H1 (cell line): ENCODE results near the gene RCE1. TPM values are rescaled to one million over a fixed set of nuclear protein-coding genes. Genes with fewer than 3 reads are reported as not detected.

Experiments used
- CTCF ChIA-PET: fragments of 300-600 bp; sonication (Branson Sonifier 250); formaldehyde crosslinking; loops from one replicate; lab custom pipeline; 2021; ENCODE audit not compliant: partially characterized antibody; lab: Charles Lee
- POLR2A ChIA-PET: fragments of 300-600 bp; sonication (Branson Sonifier 250); formaldehyde crosslinking; loops from one replicate; lab custom pipeline; 2021; ENCODE audit warnings: inconsistent platforms; ENCODE audit not compliant: partially characterized antibody; lab: Charles Lee
- DNase-seq, 2 experiments: peaks; one replicate each; pipeline versions ENCODE4 v3.0.0 to v3.0.0-alpha.2; 2010 to 2022; ENCODE audit warnings: low spot score in 2 of 2, low read depth in 1 of 2, mixed read lengths in 1 of 2
- FAIRE-seq: peaks from 2 replicates; lab custom pipeline; 2011; peaks lifted over from hg19 to GRCh38; lab: Jason Lieb, UNC
- H2AFZ ChIP-seq: 2 replicates; pipeline ENCODE4 v1.8.1; 2012; ENCODE audit warnings: low read length, inconsistent platforms
- H2AK5ac ChIP-seq: 2 replicates; pipeline ENCODE4 v1.6.1; 2013; ENCODE audit warnings: low read depth, low read length
- H2BK120ac ChIP-seq: replicated peaks from 2 replicates; pipeline ENCODE3; 2013; ENCODE audit warnings: low read depth, low read length, inconsistent platforms
- H2BK12ac ChIP-seq: 2 replicates; pipeline ENCODE4 v1.6.1; 2013; ENCODE audit warnings: low read depth, low read length
- H2BK15ac ChIP-seq: 2 replicates; pipeline ENCODE4 v1.6.1; 2013; ENCODE audit warnings: low read length
- H2BK20ac ChIP-seq: 2 replicates; pipeline ENCODE4 v1.6.1; 2013; ENCODE audit warnings: low read length
- H2BK5ac ChIP-seq: 2 replicates; pipeline ENCODE4 v1.6.1; 2013; ENCODE audit warnings: low read depth, low read length
- H3K14ac ChIP-seq: 2 replicates; pipeline ENCODE4 v1.6.1; 2013; ENCODE audit warnings: inconsistent platforms; ENCODE audit not compliant: insufficient read length
- H3K18ac ChIP-seq: 2 replicates; pipeline ENCODE4 v1.6.1; 2013; ENCODE audit warnings: low read length; ENCODE audit errors: extremely low read depth
- H3K23ac ChIP-seq: 2 replicates; pipeline ENCODE4 v1.6.1; 2013; ENCODE audit warnings: inconsistent platforms; ENCODE audit not compliant: insufficient read length
- H3K23me2 ChIP-seq: 2 replicates; pipeline ENCODE4 v1.6.1; 2013; ENCODE audit warnings: low read depth, low read length
- H3K27ac ChIP-seq: 2 replicates; pipeline ENCODE4 v1.6.1; 2011; ENCODE audit warnings: low read depth, low read length, inconsistent platforms
- H3K27me3 ChIP-seq, 4 experiments: replicated peaks in 1 of 4; 1 replicate in 1 of 4; 2 replicates in 3 of 4; pipeline versions ENCODE4 v1.6.1 to v1.8.1; 2011 to 2013; ENCODE audit warnings: low read length in 3 of 4, mild to moderate bottlenecking in 3 of 4, inconsistent platforms in 2 of 4, mixed read lengths in 2 of 4, moderate library complexity in 1 of 4; ENCODE audit not compliant: control insufficient read depth in 3 of 4, insufficient read depth in 3 of 4; ENCODE audit errors: extremely low read depth in 1 of 4
- H3K36me3 ChIP-seq, 4 experiments: 2 replicates each; pipeline versions ENCODE4 v1.6.1 to v1.8.1; 2011 to 2013; ENCODE audit warnings: mild to moderate bottlenecking in 4 of 4, low read length in 3 of 4, moderate library complexity in 2 of 4, control low read depth in 1 of 4, inconsistent platforms in 1 of 4; ENCODE audit not compliant: insufficient read depth in 4 of 4, control insufficient read depth in 2 of 4
- H3K4ac ChIP-seq: replicated peaks from 2 replicates; pipeline ENCODE3; 2013; ENCODE audit warnings: low read length, low read depth, mixed read lengths, inconsistent platforms; ENCODE audit not compliant: insufficient read length
- H3K4me1 ChIP-seq, 4 experiments: replicated peaks in 1 of 4; 1 replicate in 1 of 4; 2 replicates in 3 of 4; pipeline versions ENCODE4 v1.6.1 to v1.8.1; 2011 to 2013; ENCODE audit warnings: low read length in 3 of 4, inconsistent platforms in 2 of 4, mixed read lengths in 1 of 4; ENCODE audit not compliant: insufficient read depth in 4 of 4, control insufficient read depth in 3 of 4
- H3K4me2 ChIP-seq, 2 experiments: 2 replicates each; pipeline versions ENCODE4 v1.6.1 to v1.8.1; 2011 to 2013; ENCODE audit warnings: low read depth in 2 of 2, low read length in 2 of 2, control low read depth in 1 of 2, inconsistent platforms in 1 of 2, mild to moderate bottlenecking in 1 of 2; ENCODE audit not compliant: insufficient read depth in 1 of 2
- H3K4me3 ChIP-seq, 4 experiments: fragments of 200-600, 300-600 bp in 1 of 4; sonication (generic), shearing (Covaris generic), sonication (Bioruptor Twin) in 1 of 4; 2 replicates each; pipeline versions ENCODE4 v1.5.1 to v1.8.1; 2011 to 2016; ENCODE audit warnings: low read length in 4 of 4, low read depth in 3 of 4, control low read depth in 2 of 4, inconsistent platforms in 2 of 4, mild to moderate bottlenecking in 2 of 4, mixed read lengths in 1 of 4, moderate library complexity in 1 of 4; ENCODE audit not compliant: insufficient read depth in 2 of 4; ENCODE audit errors: extremely low read depth in 1 of 4
- H3K56ac ChIP-seq: replicated peaks from 2 replicates; pipeline ENCODE3; 2013; ENCODE audit warnings: low read depth, mild to moderate bottlenecking, mixed read lengths, low read length, inconsistent platforms; ENCODE audit not compliant: insufficient read length
- H3K79me1 ChIP-seq: 2 replicates; pipeline ENCODE4 v1.6.1; 2013; ENCODE audit warnings: low read depth, low read length, control low read depth
- H3K79me2 ChIP-seq, 2 experiments: 2 replicates each; pipeline versions ENCODE4 v1.6.1 to v1.8.1; 2012 to 2013; ENCODE audit warnings: low read length in 2 of 2, mild to moderate bottlenecking in 2 of 2, inconsistent platforms in 1 of 2; ENCODE audit not compliant: insufficient read depth in 2 of 2, control insufficient read depth in 1 of 2
- H3K9ac ChIP-seq, 4 experiments: replicated peaks in 1 of 4; 1 replicate in 1 of 4; 2 replicates in 3 of 4; pipeline versions ENCODE4 v1.6.1 to v1.8.1; 2011 to 2013; ENCODE audit warnings: low read depth in 3 of 4, low read length in 3 of 4, control low read depth in 2 of 4, mild to moderate bottlenecking in 2 of 4, moderate library complexity in 2 of 4, inconsistent platforms in 1 of 4; ENCODE audit errors: extremely low read depth in 1 of 4
- H3K9me3 ChIP-seq, 2 experiments: 2 replicates each; pipeline versions ENCODE4 v1.6.1 to v1.8.1; 2012 to 2013; ENCODE audit warnings: mild to moderate bottlenecking in 2 of 2, moderate library complexity in 2 of 2, control low read depth in 1 of 2, inconsistent platforms in 1 of 2, low read depth in 1 of 2, low read length in 1 of 2, mixed read lengths in 1 of 2; ENCODE audit not compliant: insufficient read depth in 2 of 2
- H4K20me1 ChIP-seq, 2 experiments: replicated peaks in 1 of 2; 2 replicates each; pipeline versions ENCODE3 to v1.8.1; 2011 to 2013; ENCODE audit warnings: inconsistent platforms in 2 of 2, low read length in 2 of 2, mild to moderate bottlenecking in 1 of 2; ENCODE audit not compliant: insufficient read depth in 2 of 2, control insufficient read depth in 1 of 2
- H4K5ac ChIP-seq: 2 replicates; pipeline ENCODE4 v1.6.1; 2013; ENCODE audit warnings: low read length, low read depth, mixed read lengths, inconsistent platforms; ENCODE audit not compliant: insufficient read length
- H4K8ac ChIP-seq: 2 replicates; pipeline ENCODE4 v1.8.0; 2013; ENCODE audit warnings: mild to moderate bottlenecking, moderate library complexity, low read length, inconsistent platforms; ENCODE audit not compliant: insufficient read depth; ENCODE audit errors: extremely low read depth
- H4K91ac ChIP-seq: replicated peaks from 2 replicates; pipeline ENCODE3; 2013; ENCODE audit warnings: low read length, mixed read lengths, inconsistent platforms; ENCODE audit not compliant: insufficient read length
- BCL11A ChIP-seq, 2 experiments: IDR thresholded peaks; one replicate each; pipeline ENCODE4 v1.6.1; 2011; ENCODE audit warnings: low read depth in 2 of 2, low read length in 2 of 2, mild to moderate bottlenecking in 2 of 2
- BRCA1 ChIP-seq: IDR thresholded peaks from 2 replicates; pipeline ENCODE4 v1.6.1; 2012; ENCODE audit warnings: low read depth, low read length, improper control_type of control experiment
- CTBP2 ChIP-seq: IDR thresholded peaks from 2 replicates; pipeline ENCODE4 v1.7.0; 2011; ENCODE audit warnings: borderline replicate concordance, mild to moderate bottlenecking, moderate library complexity, mixed read lengths, low read length; ENCODE audit not compliant: insufficient read depth, insufficient read length
- HDAC6 ChIP-seq: IDR thresholded peaks from one replicate; pipeline ENCODE4 v1.7.1; 2012; ENCODE audit warnings: low read depth, mild to moderate bottlenecking, inconsistent platforms, low read length, moderate library complexity
- JUND ChIP-seq: IDR thresholded peaks from 2 replicates; pipeline ENCODE4 v1.6.1; 2011; ENCODE audit warnings: mild to moderate bottlenecking, improper control_type of control experiment, low read length
- KDM1A ChIP-seq: fragments of 200-600, 300-600 bp; sonication (generic); IDR thresholded peaks from 2 replicates; pipeline ENCODE4 v1.7.1; 2016; ENCODE audit warnings: mild to moderate bottlenecking, low read length, borderline replicate concordance
- MAX ChIP-seq: IDR thresholded peaks from 2 replicates; pipeline ENCODE4 v1.6.1; 2012; ENCODE audit warnings: inconsistent platforms
- NANOG ChIP-seq: IDR thresholded peaks from 2 replicates; pipeline ENCODE4 v1.6.1; 2011; ENCODE audit warnings: low read length, low read depth, mild to moderate bottlenecking, inconsistent platforms; ENCODE audit not compliant: insufficient read depth, poor library complexity, severe bottlenecking
- POLR2AphosphoS5 ChIP-seq: IDR thresholded peaks from 2 replicates; pipeline ENCODE4 v1.6.1; 2011; ENCODE audit warnings: low read depth, low read length
- RBBP5 ChIP-seq: IDR thresholded peaks from 2 replicates; pipeline ENCODE4 v1.7.1; 2012; ENCODE audit warnings: low read depth, mild to moderate bottlenecking, inconsistent platforms, low read length, moderate library complexity, borderline replicate concordance
- RFX5 ChIP-seq: IDR thresholded peaks from 2 replicates; pipeline ENCODE4 v1.6.1; 2011; ENCODE audit warnings: low read depth, low read length, improper control_type of control experiment, borderline replicate concordance
- SIRT6 ChIP-seq: IDR thresholded peaks from one replicate; pipeline ENCODE4 v1.7.1; 2012; ENCODE audit warnings: low read length, inconsistent platforms
- SIX5 ChIP-seq: IDR thresholded peaks from 2 replicates; pipeline ENCODE4 v1.6.1; 2011; ENCODE audit warnings: mild to moderate bottlenecking, low read depth, low read length
- TAF1 ChIP-seq: IDR thresholded peaks from 2 replicates; pipeline ENCODE4 v1.6.1; 2011; ENCODE audit warnings: mild to moderate bottlenecking, low read depth, low read length
- TBP ChIP-seq: IDR thresholded peaks from 2 replicates; pipeline ENCODE4 v1.6.1; 2011; ENCODE audit warnings: low read depth, low read length, improper control_type of control experiment
- WGBS, 2 experiments: shearing (Covaris generic) in 1 of 2; methylation state at CpG; one replicate each; pipeline versions ENCODE4 v1.1.6 to v1.1.7; 2013 to 2015; ENCODE audit warnings: low lambda C conversion rate in 2 of 2, mixed read lengths in 2 of 2, inconsistent platforms in 1 of 2, low coverage in 1 of 2, missing lambda C conversion rate in 1 of 2; ENCODE audit not compliant: insufficient replicate concordance in 2 of 2, insufficient coverage in 1 of 2, insufficient read length in 1 of 2; ENCODE audit errors: extremely low coverage in 1 of 2, missing lambda C conversion rate in 1 of 2; 5-methylcytosine and 5-hydroxymethylcytosine counted together
- polyA plus RNA-seq, 7 experiments: library from polyadenylated mRNA; depleted of rRNA in 3 of 7; stranded (reverse) in 5 of 7; unstranded in 2 of 7; fragments of >200 nt in 5 of 7; fragments of 200-250 nt in 2 of 7; gene quantifications; 1 replicate in 5 of 7; 2 replicates in 1 of 7; 4 replicates in 1 of 7; pipeline versions ENCODE4 v1.2.1 to v1.2.3, GENCODE V29; 2011 to 2013; ENCODE audit warnings: missing spikeins in 2 of 7, mixed read lengths in 2 of 7
- total RNA-seq: library from RNA; stranded (reverse); fragmentation: NEBNext Ultra II Directional; extraction: Animal tissue kit (Norgen Biotek cat#: 25700); gene quantifications from 2 replicates; pipeline ENCODE4 v1.2.1, GENCODE V29; 2021

The RCE1 gene
- total and polyA plus RNA-seq, 2 of the 8 experiments (the other 6 are each of a cell fraction or from before 2014, with no cell fraction given) = 35.8 to 84.8 TPM

- 93% methylated on average over 11 of the region's 11 CpGs; no CpG with 5 or more reads in 1 of the 2 experiments for WGBS, 2 experiments
- Histone ChIP-seq H2BK5ac (no peak overlapping the region), H3K23ac (no peak overlapping the region), H3K4me1 (peaks cover 3 to 13% (median 5%) of the 10 kb centered on the region in 4 experiments; a peak in 5 of 7 replicates), H2AFZ (no peak overlapping the region), H4K8ac (no peak overlapping the region), H4K5ac (no peak overlapping the region), H3K79me2 (no peaks in the 10 kb centered on the region), H2BK120ac (no peak overlapping the region), H2BK15ac (no peak overlapping the region), H2BK20ac (no peak overlapping the region), H4K91ac (no peak overlapping the region), H3K18ac (no peak overlapping the region), H3K4me2 (no peak overlapping the region), H3K9me3 (no peaks in the 10 kb centered on the region), H3K27me3 (no peaks in the 10 kb centered on the region), H3K4me3 (no peak overlapping the region), H3K27ac (no peak overlapping the region), H3K9ac (no peak overlapping the region), H3K79me1 (no peaks in the 10 kb centered on the region), H4K20me1 (no peaks in the 10 kb centered on the region), H3K14ac (no peak overlapping the region), H3K4ac (no peak overlapping the region), H2AK5ac (no peak overlapping the region), H3K36me3 (no peaks in the 10 kb centered on the region), H2BK12ac (no peak overlapping the region), H3K23me2 (no peaks in the 10 kb centered on the region), H3K56ac (no peak overlapping the region)
- ChIA-PET CTCF (interaction anchor here (1.0 to 11.9 kb wide), 6 partner anchors 8 to 48 kb away, joined by 3 to 199 read pairs (median 4); no protein-coding TSS in a partner anchor), POLR2A (interaction anchor here (1.2 to 1.6 kb wide), 3 partner anchors 25 to 129 kb away, joined by 3 to 6 read pairs (median 3); no protein-coding TSS in a partner anchor)
- no peak for FAIRE-seq
- no peak for DNase-seq
- no peak for TF ChIP-seq HDAC6
- no peak for TF ChIP-seq MAX
- TF ChIP-seq TBP = no peak
- no peak for TF ChIP-seq SIRT6
- no peak for TF ChIP-seq JUND
- TF ChIP-seq TAF1 = no peak
- no peak for TF ChIP-seq CTBP2
- no peak for TF ChIP-seq RFX5
- TF ChIP-seq KDM1A = no peak
- no peak for TF ChIP-seq BCL11A (IDR thresholded peaks at IDR 0.05; ENCODE audit: low read depth in 2 of 2, low read length in 2 of 2)
- no peak for TF ChIP-seq NANOG
- no peak for TF ChIP-seq BRCA1
- no peak for TF ChIP-seq RBBP5
- no peak for TF ChIP-seq POLR2AphosphoS5
- TF ChIP-seq SIX5 = no peak
Observed at GRCh38 chr11:66887526-66887925, 44.3 kb downstream of the RCE1 start.
